Parathyroid adenoma (tissue), 2 donors: ENCODE measurements around the gene MEA1.

Experiments used
- H2AFZ ChIP-seq: fragments of 300-600 bp; sonication (generic); one replicate; pipeline ENCODE4 v1.7.0; 2017; ENCODE audit warnings: antibody characterized with exemption, mild to moderate bottlenecking
- H3K27ac ChIP-seq: fragments of 300-600 bp; sonication (generic); one replicate; pipeline ENCODE4 v1.7.0; 2017
- H3K27me3 ChIP-seq: fragments of 300-600 bp; sonication (generic); one replicate; pipeline ENCODE4 v1.7.0; 2017; ENCODE audit warnings: low read length; ENCODE audit not compliant: control insufficient read depth, insufficient read depth
- H3K36me3 ChIP-seq: fragments of 300-600 bp; sonication (generic); one replicate; pipeline ENCODE4 v1.7.0; 2017; ENCODE audit warnings: low read length; ENCODE audit not compliant: control insufficient read depth, insufficient read depth
- H3K4me1 ChIP-seq: fragments of 300-600 bp; sonication (generic); one replicate; pipeline ENCODE4 v1.7.0; 2017; ENCODE audit warnings: control low read depth
- H3K4me2 ChIP-seq: fragments of 300-600 bp; sonication (generic); one replicate; pipeline ENCODE4 v1.7.0; 2017; ENCODE audit warnings: low read length
- H3K4me3 ChIP-seq: fragments of 300-600 bp; sonication (generic); one replicate; pipeline ENCODE4 v1.7.0; 2017; ENCODE audit warnings: low read depth, low read length
- H3K79me2 ChIP-seq: fragments of 300-600 bp; sonication (generic); one replicate; pipeline ENCODE4 v1.7.0; 2017; ENCODE audit warnings: control low read depth
- H3K9ac ChIP-seq: fragments of 300-600 bp; sonication (generic); one replicate; pipeline ENCODE4 v1.7.0; 2017; ENCODE audit warnings: mild to moderate bottlenecking
- H3K9me3 ChIP-seq: fragments of 300-600 bp; sonication (generic); one replicate; pipeline ENCODE4 v1.7.0; 2017; ENCODE audit warnings: low read length; ENCODE audit not compliant: control insufficient read depth
- TF ChIP-seq, protein P1 (sequence below): fragments of 300-600 bp; sonication (generic); IDR thresholded peaks from one replicate; pipeline ENCODE4 v1.7.0; 2017; ENCODE audit warnings: antibody characterized with exemption, mild to moderate bottlenecking
- donor health status: primary hyperparathyroidism.

MEA1 gene

DNA sequence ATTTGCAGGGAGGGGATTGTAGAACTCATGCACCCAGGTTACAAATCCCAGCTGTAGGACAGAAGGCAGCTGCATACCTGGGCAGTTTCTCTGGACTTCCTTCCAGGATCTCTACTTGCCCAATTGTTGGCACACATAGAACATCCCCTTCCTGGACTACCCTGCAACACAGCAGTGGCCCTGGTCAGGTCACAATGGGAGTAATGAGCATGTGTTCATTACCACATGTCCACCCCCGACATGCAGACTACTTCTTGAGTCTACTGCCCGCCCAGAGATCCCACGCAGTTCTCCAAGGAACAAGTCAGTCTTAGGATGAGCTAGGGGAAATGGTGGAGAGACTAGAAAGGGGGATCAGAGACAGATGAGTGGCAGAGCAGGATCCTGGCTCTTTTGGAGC lies 39.8 kb downstream of the MEA1 start:
- no peak overlapping the region for H3K9ac ChIP-seq
- no peak overlapping the region for H3K27ac ChIP-seq
- H3K79me2 ChIP-seq = no peaks in the 10 kb centered on the region
- H3K4me1 ChIP-seq = peaks cover 5% of the 10 kb centered on the region
- no peaks in the 10 kb centered on the region for H3K27me3 ChIP-seq
- no peaks in the 10 kb centered on the region for H3K36me3 ChIP-seq
- TF ChIP-seq, protein P1, sequence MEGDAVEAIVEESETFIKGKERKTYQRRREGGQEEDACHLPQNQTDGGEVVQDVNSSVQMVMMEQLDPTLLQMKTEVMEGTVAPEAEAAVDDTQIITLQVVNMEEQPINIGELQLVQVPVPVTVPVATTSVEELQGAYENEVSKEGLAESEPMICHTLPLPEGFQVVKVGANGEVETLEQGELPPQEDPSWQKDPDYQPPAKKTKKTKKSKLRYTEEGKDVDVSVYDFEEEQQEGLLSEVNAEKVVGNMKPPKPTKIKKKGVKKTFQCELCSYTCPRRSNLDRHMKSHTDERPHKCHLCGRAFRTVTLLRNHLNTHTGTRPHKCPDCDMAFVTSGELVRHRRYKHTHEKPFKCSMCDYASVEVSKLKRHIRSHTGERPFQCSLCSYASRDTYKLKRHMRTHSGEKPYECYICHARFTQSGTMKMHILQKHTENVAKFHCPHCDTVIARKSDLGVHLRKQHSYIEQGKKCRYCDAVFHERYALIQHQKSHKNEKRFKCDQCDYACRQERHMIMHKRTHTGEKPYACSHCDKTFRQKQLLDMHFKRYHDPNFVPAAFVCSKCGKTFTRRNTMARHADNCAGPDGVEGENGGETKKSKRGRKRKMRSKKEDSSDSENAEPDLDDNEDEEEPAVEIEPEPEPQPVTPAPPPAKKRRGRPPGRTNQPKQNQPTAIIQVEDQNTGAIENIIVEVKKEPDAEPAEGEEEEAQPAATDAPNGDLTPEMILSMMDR = no peak
- H2AFZ ChIP-seq = no peak overlapping the region
- no peak overlapping the region for H3K4me2 ChIP-seq
- no peak overlapping the region for H3K4me3 ChIP-seq
- H3K9me3 ChIP-seq = no peaks in the 10 kb centered on the region

DNA sequence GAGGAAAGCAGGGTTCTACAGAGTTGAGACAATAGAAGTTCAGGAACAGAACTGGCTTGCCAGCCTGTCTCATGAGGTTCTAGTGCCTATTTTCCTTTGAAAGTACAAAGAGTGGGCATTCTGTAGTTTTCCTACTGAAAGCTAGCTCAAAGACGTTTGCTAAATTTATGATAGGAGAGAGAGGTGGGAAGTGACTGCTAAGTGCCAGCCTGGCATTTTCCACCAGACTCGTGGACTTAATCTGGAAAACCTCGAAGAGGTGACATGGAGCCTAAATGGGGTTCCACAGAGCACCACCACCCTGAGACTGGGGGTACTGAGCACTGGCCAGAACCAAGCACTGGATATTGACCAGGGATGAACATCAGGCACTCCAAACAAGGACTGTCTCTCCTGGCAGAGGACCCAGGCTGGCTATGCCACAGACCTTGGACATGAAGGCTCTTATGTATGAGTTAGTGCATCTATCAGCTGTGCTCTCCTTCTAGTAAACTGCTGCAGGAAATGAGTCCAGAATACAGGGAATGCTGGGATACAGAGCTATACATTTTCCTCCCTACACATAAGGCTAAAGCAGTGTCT lies 41.9 kb downstream of the MEA1 start:
- no peak overlapping the region for H3K4me2 ChIP-seq
- H3K9me3 ChIP-seq = no peaks in the 10 kb centered on the region
- H3K4me3 ChIP-seq = no peak overlapping the region
- H3K79me2 ChIP-seq = no peaks in the 10 kb centered on the region
- H3K9ac ChIP-seq = no peak overlapping the region
- H3K36me3 ChIP-seq = no peaks in the 10 kb centered on the region
- no peaks in the 10 kb centered on the region for H3K27me3 ChIP-seq
- H2AFZ ChIP-seq = no peak overlapping the region
- no peak overlapping the region for H3K27ac ChIP-seq
- no peaks in the 10 kb centered on the region for H3K4me1 ChIP-seq
- TF ChIP-seq, protein P1 = no peak

DNA sequence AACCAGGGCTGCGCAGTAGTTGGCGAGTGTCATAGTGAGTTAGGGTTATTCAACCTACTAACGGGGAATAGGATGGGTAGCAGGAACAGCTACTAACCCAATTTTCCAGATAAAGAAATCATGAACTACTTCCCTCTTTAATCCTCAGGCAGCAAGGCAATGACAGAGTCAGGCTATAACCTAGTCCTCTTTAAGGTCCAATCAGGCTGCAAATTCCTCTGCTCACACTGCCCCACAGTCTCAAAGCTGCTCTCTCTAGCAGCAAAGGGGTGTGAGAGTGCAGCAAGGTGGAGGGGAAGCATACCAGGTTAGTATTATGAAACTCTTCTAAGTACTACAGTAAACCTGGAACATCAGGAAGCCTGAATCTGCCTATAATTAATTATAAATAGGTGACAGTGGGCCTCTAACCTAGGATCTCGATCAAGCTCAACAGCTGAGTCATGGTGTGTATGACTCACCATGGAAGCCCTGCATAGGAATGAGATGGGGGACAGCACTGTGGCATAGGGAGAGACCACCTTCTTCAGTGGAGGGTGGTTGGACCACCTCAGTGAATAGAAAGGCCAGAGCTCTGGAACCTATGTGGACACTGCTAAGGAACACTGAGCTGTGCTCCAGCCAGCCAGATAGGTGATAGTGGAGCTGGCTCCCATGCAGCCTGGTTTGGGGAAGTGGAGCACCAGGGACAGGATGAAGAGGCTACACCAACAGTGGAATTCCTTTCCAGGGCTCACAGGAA lies 42.7 kb downstream of the MEA1 start:
- H2AFZ ChIP-seq = no peak overlapping the region
- H3K36me3 ChIP-seq = no peaks in the 10 kb centered on the region
- no peaks in the 10 kb centered on the region for H3K9me3 ChIP-seq
- H3K9ac ChIP-seq = no peak overlapping the region
- H3K27me3 ChIP-seq = no peaks in the 10 kb centered on the region
- H3K27ac ChIP-seq = no peak overlapping the region
- TF ChIP-seq, protein P1 = no peak
- H3K4me2 ChIP-seq = no peak overlapping the region
- H3K4me1 ChIP-seq = no peaks in the 10 kb centered on the region
- no peak overlapping the region for H3K4me3 ChIP-seq
- H3K79me2 ChIP-seq = no peaks in the 10 kb centered on the region

DNA sequence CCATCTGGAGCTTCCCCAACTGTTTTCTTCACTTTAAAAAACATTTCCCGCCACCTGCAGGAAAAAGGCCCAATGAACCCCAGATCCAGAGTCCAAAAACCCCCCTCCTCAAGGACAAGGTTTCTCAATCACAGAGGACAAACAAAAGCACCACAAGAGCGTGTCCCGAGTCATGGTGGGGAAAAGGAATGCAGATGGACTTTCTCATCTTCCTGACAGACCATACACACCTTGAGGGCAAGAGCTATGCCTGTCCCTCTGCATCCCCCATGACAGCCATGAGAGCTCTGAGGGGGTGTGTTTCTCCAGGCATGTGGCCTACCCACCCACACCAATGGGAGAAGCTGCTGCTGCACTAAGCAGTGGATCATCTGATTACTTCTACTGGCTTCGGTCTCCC lies 43.8 kb downstream of the MEA1 start:
- Histone ChIP-seq H3K36me3 (no peaks in the 10 kb centered on the region), H3K4me2 (no peak overlapping the region), H3K79me2 (no peaks in the 10 kb centered on the region), H2AFZ (no peak overlapping the region), H3K9me3 (no peaks in the 10 kb centered on the region), H3K27me3 (no peaks in the 10 kb centered on the region), H3K4me3 (no peak overlapping the region), H3K4me1 (no peaks in the 10 kb centered on the region), H3K27ac (no peak overlapping the region), H3K9ac (no peak overlapping the region)
- TF ChIP-seq, protein P1 = no peak

DNA sequence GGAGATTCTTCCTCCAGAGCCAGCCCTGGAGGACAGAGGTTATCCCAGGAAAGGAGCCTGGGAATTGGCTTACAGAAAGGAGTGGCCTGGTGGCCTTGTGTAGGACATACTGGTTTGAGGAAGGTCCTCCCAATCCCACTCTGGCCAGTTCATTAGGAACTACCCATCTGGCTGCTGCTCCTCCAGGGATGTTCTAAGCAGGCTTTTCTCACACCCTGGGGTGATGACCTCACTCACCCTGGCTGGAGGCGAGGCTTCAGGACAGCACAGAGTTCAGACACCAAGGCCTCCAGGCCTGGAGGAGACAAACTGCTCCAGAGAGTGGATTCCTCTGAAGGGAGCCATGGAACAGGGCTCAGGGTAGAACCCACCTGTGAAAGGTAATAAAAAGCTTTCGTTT lies 44.3 kb downstream of the MEA1 start:
- H3K79me2 ChIP-seq = no peaks in the 10 kb centered on the region
- H3K36me3 ChIP-seq = no peaks in the 10 kb centered on the region
- no peaks in the 10 kb centered on the region for H3K9me3 ChIP-seq
- no peaks in the 10 kb centered on the region for H3K4me1 ChIP-seq
- no peak overlapping the region for H3K4me3 ChIP-seq
- no peaks in the 10 kb centered on the region for H3K27me3 ChIP-seq
- H3K27ac ChIP-seq = no peak overlapping the region
- H3K4me2 ChIP-seq = no peak overlapping the region
- no peak overlapping the region for H3K9ac ChIP-seq
- H2AFZ ChIP-seq = no peak overlapping the region
- TF ChIP-seq, protein P1 = no peak
